GM12873 (cell line): Measurements from ENCODE around the gene APAF1.

Source experiments
- CTCF ChIP-seq: IDR thresholded peaks from 2 replicates; pipeline ENCODE4 v1.5.1; 2012; ENCODE audit warnings: low read depth, mild to moderate bottlenecking, moderate library complexity, low read length, control low read depth; ENCODE audit not compliant: insufficient read depth; ENCODE audit errors: missing control alignments

Gene APAF1

GRCh38 chr12:98754095-98754494, 109.0 kb downstream of the APAF1 start:
- TF ChIP-seq CTCF = no peak

GRCh38 chr12:98757455-98757854, 112.4 kb downstream of the APAF1 start:
- TF ChIP-seq CTCF = no peak

- TF ChIP-seq CTCF = no peak
These were observed 113.2 kb downstream of the APAF1 start for GRCh38 chr12:98758331-98758730.

- no peak for TF ChIP-seq CTCF
These were observed 118.6 kb downstream of the APAF1 start for GRCh38 chr12:98763656-98764055.

GRCh38 chr12:98767248-98767647, 122.2 kb downstream of the APAF1 start:
- no peak for TF ChIP-seq CTCF

- TF ChIP-seq CTCF = no peak
These were observed 124.0 kb downstream of the APAF1 start for GRCh38 chr12:98769068-98769467.

- TF ChIP-seq CTCF = no peak
These were observed 125.1 kb downstream of the APAF1 start for GRCh38 chr12:98770230-98770629.
